GM18907 (cell line): ENCODE results near the gene PCDHA10.

Source experiments
- ATAC-seq: cut with Tn5 transposase; IDR thresholded peaks from one replicate; pipeline ENCODE4 v1.9.1; 2021; ENCODE audit warnings: mild to moderate bottlenecking, moderate library complexity; ENCODE audit not compliant: unreplicated experiment

The PCDHA10 gene

GRCh38 chr5:140881889-140882590 lies 26.3 kb downstream of the PCDHA10 start, which contains the start of gene PCDHA13:
TSS of gene PCDHA13 (plus strand) at chr5:140882124. CDS start at chr5:140882269, 145 bp downstream.
- no peak for ATAC-seq

- ATAC-seq = no peak
Observed at GRCh38 chr5:140882591-140882899, 26.8 kb downstream of the PCDHA10 start.

DNA sequence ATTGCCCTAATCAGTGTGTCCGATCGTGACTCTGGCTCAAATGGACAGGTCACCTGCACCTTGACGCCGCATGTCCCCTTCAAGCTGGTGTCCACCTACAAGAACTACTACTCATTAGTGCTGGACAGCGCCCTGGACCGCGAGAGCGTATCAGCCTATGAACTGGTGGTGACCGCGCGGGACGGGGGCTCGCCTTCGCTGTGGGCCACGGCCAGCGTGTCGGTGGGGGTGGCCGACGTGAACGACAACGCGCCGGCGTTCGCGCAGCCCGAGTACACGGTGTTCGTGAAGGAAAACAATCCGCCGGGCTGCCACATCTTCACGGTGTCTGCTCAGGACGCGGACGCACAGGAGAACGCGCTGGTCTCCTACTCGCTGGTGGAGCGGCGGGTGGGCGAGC lies 27.7 kb downstream of the PCDHA10 start:
- no peak for ATAC-seq

DNA sequence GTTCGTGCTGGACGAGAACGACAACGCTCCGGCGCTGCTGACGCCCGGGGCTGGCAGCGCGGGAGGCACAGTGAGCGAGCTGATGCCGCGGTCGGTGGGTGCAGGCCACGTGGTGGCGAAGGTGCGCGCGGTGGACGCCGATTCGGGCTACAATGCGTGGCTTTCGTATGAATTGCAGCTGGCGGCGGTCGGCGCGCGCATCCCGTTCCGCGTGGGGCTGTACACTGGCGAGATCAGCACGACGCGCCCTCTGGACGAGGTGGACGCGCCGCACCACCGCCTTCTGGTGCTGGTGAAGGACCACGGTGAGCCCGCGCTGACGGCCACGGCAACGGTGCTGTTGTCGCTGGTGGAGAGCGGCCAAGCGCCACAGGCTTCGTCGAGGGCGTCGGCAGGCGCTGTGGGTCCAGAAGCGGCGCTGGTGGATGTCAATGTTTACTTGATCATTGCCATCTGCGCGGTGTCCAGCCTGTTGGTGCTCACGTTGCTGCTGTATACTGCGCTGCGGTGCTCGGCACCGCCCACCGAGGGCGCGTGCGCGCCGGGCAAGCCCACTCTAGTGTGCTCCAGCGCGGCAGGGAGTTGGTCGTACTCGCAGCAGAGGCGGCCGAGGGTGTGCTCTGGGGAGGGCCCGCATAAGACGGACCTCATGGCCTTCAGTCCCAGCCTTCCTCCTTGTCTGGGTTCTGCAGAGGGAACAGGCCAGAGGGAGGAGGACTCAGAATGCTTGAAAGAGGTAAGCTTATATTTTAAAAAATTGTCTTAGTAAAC lies 28.4 kb downstream of the PCDHA10 start:
- ATAC-seq = no peak

- no peak for ATAC-seq
Observed at GRCh38 chr5:140916325-140916724, 60.6 kb downstream of the PCDHA10 start.
